HG03060 (cell line): Measurements from ENCODE around the gene SLC16A13.
"Not testable (repeated sequence)": the region's sequence is repeated elsewhere in the genome, so short reads cannot be mapped to it uniquely, and the experiment has no call there.

Source experiments
- ATAC-seq: cut with Tn5 transposase; IDR thresholded peaks from one replicate; pipeline ENCODE4 v1.9.1; 2021; ENCODE audit warnings: low read depth, moderate number of reproducible peaks; ENCODE audit not compliant: unreplicated experiment

The SLC16A13 gene

GRCh38 chr17:7026471-7027115 lies 9.2 kb upstream of the SLC16A13 start:
- ATAC-seq: no peak

- ATAC-seq: no peak
Observed at GRCh38 chr17:7027335-7027734, 8.5 kb upstream of the SLC16A13 start.

- ATAC-seq: no peak
Observed at GRCh38 chr17:7029096-7029495, 6.7 kb upstream of the SLC16A13 start.

- no peak for ATAC-seq
Observed at GRCh38 chr17:7029659-7030058, 6.2 kb upstream of the SLC16A13 start.

GRCh38 chr17:7034955-7035590 lies 742 bp upstream of the SLC16A13 start:
- ATAC-seq: no peak

- no peak for ATAC-seq
Observed at GRCh38 chr17:7038025-7038862, 2.4 kb downstream of the SLC16A13 start.

GRCh38 chr17:7039832-7040231 lies 4.0 kb downstream of the SLC16A13 start:
- no peak for ATAC-seq

GRCh38 chr17:7041607-7042500 lies 6.0 kb downstream of the SLC16A13 start:
- ATAC-seq: no peak

- no peak for ATAC-seq
Observed at GRCh38 chr17:7042501-7043181, 6.8 kb downstream of the SLC16A13 start.

GRCh38 chr17:7043182-7043496 lies 7.3 kb downstream of the SLC16A13 start:
- ATAC-seq: no peak

- ATAC-seq: no peak
Observed at GRCh38 chr17:7043497-7044198, 7.8 kb downstream of the SLC16A13 start, which contains the start of gene SLC16A11. TSS of gene SLC16A11 (minus strand) at chr17:7044092. CDS start at chr17:7043513, 579 bp downstream.

GRCh38 chr17:7045492-7046126 lies 9.8 kb downstream of the SLC16A13 start:
- ATAC-seq: no peak

- no peak for ATAC-seq
Observed at GRCh38 chr17:7046127-7046724, 10.4 kb downstream of the SLC16A13 start.

- ATAC-seq: not testable (repeated sequence)
Observed at GRCh38 chr17:7046725-7047397, 11.0 kb downstream of the SLC16A13 start.

- ATAC-seq: no peak
Observed at GRCh38 chr17:7047566-7047965, 11.8 kb downstream of the SLC16A13 start.

- ATAC-seq: no peak
Observed at GRCh38 chr17:7048968-7049367, 13.2 kb downstream of the SLC16A13 start.

- ATAC-seq: not testable (repeated sequence)
Observed at GRCh38 chr17:7050583-7050982, 14.8 kb downstream of the SLC16A13 start.

GRCh38 chr17:7056386-7056785 lies 20.6 kb downstream of the SLC16A13 start:
- no peak for ATAC-seq
